HCT116 (cell line): ENCODE results near the gene PCNX1. TPM values are rescaled to one million over a fixed set of nuclear protein-coding genes. Genes with fewer than 3 reads are reported as not detected.

Source experiments
- ATAC-seq: fragments of 200-7000 bp; cut with Tn5 transposase; 2 replicates; pipeline ENCODE4 v1.9.1; 2020; ENCODE audit warnings: mild to moderate bottlenecking, moderate library complexity
- BruUV-seq: library from RNA; stranded (reverse); fragments of 400-500 nt; replicated peaks from 2 replicates; lab custom pipeline; 2021; lab: Mats Ljungman, UMichigan
- CTCF ChIA-PET: fragments of 300-600 bp; sonication (Branson Sonifier 250); formaldehyde crosslinking; loops from one replicate; lab custom pipeline; 2021; ENCODE audit warnings: antibody characterized with exemption; lab: Charles Lee
- POLR2A ChIA-PET: fragments of 300-600, 350-600 bp; sonication (Branson Sonifier 250); formaldehyde crosslinking; loops from one replicate; lab custom pipeline; 2021; ENCODE audit warnings: antibody characterized with exemption; lab: Charles Lee
- RAD21 ChIA-PET, 2 experiments: fragments of 300-600 bp; sonication (Branson Sonifier 250); formaldehyde crosslinking; loops; one replicate each; lab custom pipeline; 2023; ENCODE audit warnings: low total read pairs in 2 of 2; ENCODE audit not compliant: uncharacterized antibody in 2 of 2, unreplicated experiment in 2 of 2, low non-redundant PET in 1 of 2; lab: Charles Lee
- DNase-seq: peaks from one replicate; pipeline ENCODE4 v3.0.0-alpha.2; 2010; ENCODE audit warnings: low read depth, low spot score
- H2AFZ ChIP-seq: fragments of 200-600 bp; shearing (Covaris generic), sonication (generic); 2 replicates; pipeline ENCODE4 v1.6.1; 2017; ENCODE audit warnings: low read depth, mixed run types, mixed read lengths, antibody characterized with exemption, low read length; ENCODE audit not compliant: poor library complexity, severe bottlenecking
- H3K27ac ChIP-seq: 2 replicates; pipeline ENCODE4 v1.5.1; 2012; ENCODE audit warnings: low read depth, low read length
- H3K27me3 ChIP-seq: fragments of 200-600 bp; sonication (generic); 2 replicates; pipeline ENCODE4 v1.6.1; 2016; ENCODE audit warnings: mixed run types, low read length, mixed read lengths; ENCODE audit not compliant: insufficient read depth
- H3K36me3 ChIP-seq, 2 experiments: fragments of 200-500 bp in 1 of 2; fragments of 200-600 bp in 1 of 2; sonication (Bioruptor generic) in 1 of 2; sonication (generic) in 1 of 2; 2 replicates each; pipeline versions ENCODE4 v1.5.1 to v1.6.1; 2014 to 2016; ENCODE audit warnings: low read length in 2 of 2, inconsistent platforms in 1 of 2, mixed read lengths in 1 of 2, mixed run types in 1 of 2; ENCODE audit not compliant: insufficient read depth in 2 of 2, control insufficient read depth in 1 of 2
- H3K4me1 ChIP-seq, 2 experiments: fragments of 200-600 bp in 1 of 2; sonication (generic) in 1 of 2; 2 replicates each; pipeline versions ENCODE4 v1.5.1 to v1.6.1; 2012 to 2017; ENCODE audit warnings: low read length in 2 of 2, inconsistent platforms in 1 of 2, mild to moderate bottlenecking in 1 of 2, mixed read lengths in 1 of 2, mixed run types in 1 of 2, moderate library complexity in 1 of 2; ENCODE audit not compliant: insufficient read depth in 2 of 2, control insufficient read depth in 1 of 2
- H3K4me2 ChIP-seq: fragments of 200-600 bp; sonication (generic); 2 replicates; pipeline ENCODE4 v1.6.1; 2017; ENCODE audit warnings: mixed run types, low read length, mixed read lengths
- H3K4me3 ChIP-seq, 2 experiments: fragments of 200-600 bp in 1 of 2; sonication (generic) in 1 of 2; replicated peaks in 1 of 2; 2 replicates each; pipeline ENCODE4 v1.5.1; 2011 to 2016; ENCODE audit warnings: low read length in 2 of 2, control low read depth in 1 of 2, low read depth in 1 of 2, mild to moderate bottlenecking in 1 of 2, mixed read lengths in 1 of 2, mixed run types in 1 of 2
- H3K79me2 ChIP-seq: fragments of 200-600 bp; sonication (generic); 2 replicates; pipeline ENCODE4 v1.6.1; 2017; ENCODE audit warnings: mild to moderate bottlenecking, mixed run types, low read length, moderate library complexity, mixed read lengths; ENCODE audit not compliant: insufficient read depth
- H3K9ac ChIP-seq: fragments of 200-600 bp; sonication (generic); 2 replicates; pipeline ENCODE4 v1.6.1; 2016; ENCODE audit warnings: low read length, mixed read lengths
- H3K9me2 ChIP-seq: fragments of 200-600 bp; sonication (generic), shearing (Covaris generic); 2 replicates; pipeline ENCODE4 v1.6.1; 2017; ENCODE audit warnings: mixed run types, mild to moderate bottlenecking, moderate library complexity; ENCODE audit not compliant: insufficient read depth
- H3K9me3 ChIP-seq, 2 experiments: fragments of 200-500 bp in 1 of 2; fragments of 200-600 bp in 1 of 2; sonication (Bioruptor generic) in 1 of 2; sonication (generic) in 1 of 2; 2 replicates each; pipeline ENCODE4 v1.6.1; 2014 to 2017; ENCODE audit warnings: low read length in 2 of 2, mixed read lengths in 2 of 2, inconsistent platforms in 1 of 2, low read depth in 1 of 2, mild to moderate bottlenecking in 1 of 2, mixed run types in 1 of 2, moderate library complexity in 1 of 2; ENCODE audit not compliant: control insufficient read depth in 1 of 2, insufficient read depth in 1 of 2
- H4K20me1 ChIP-seq: fragments of 200-600 bp; sonication (generic), shearing (Covaris generic); 2 replicates; pipeline ENCODE4 v1.6.1; 2017; ENCODE audit warnings: mixed run types, mild to moderate bottlenecking, moderate library complexity; ENCODE audit not compliant: insufficient read depth
- ATF3 ChIP-seq: IDR thresholded peaks from 2 replicates; pipeline ENCODE4 v1.6.1; 2012
- CEBPB ChIP-seq: IDR thresholded peaks from 2 replicates; pipeline ENCODE4 v1.6.1; 2012; ENCODE audit warnings: low read depth
- CTCF ChIP-seq, 3 experiments: fragments of 200-600 bp in 1 of 3; sonication (generic) in 1 of 3; IDR thresholded peaks in 2 of 3; conservative IDR thresholded peaks in 1 of 3; 2 replicates each; pipeline ENCODE4 v1.5.1; 2012 to 2017; ENCODE audit warnings: low read depth in 2 of 3, low read length in 2 of 3, antibody characterized with exemption in 1 of 3, borderline replicate concordance in 1 of 3, control low read depth in 1 of 3, mild to moderate bottlenecking in 1 of 3, mixed read lengths in 1 of 3, mixed run types in 1 of 3, moderate library complexity in 1 of 3; ENCODE audit not compliant: insufficient read depth in 1 of 3
- EGR1 ChIP-seq: IDR thresholded peaks from 2 replicates; pipeline ENCODE4 v1.6.1; 2012; ENCODE audit warnings: low read depth
- EZH2 ChIP-seq: fragments of 200-600 bp; sonication (generic); IDR thresholded peaks from 2 replicates; pipeline ENCODE4 v1.6.1; 2017; ENCODE audit warnings: antibody characterized with exemption, mixed run types
- EZH2phosphoT487 ChIP-seq: fragments of 200-600 bp; IDR thresholded peaks from 2 replicates; pipeline ENCODE4 v1.6.1; 2018; ENCODE audit warnings: antibody characterized with exemption, borderline replicate concordance
- JUND ChIP-seq: IDR thresholded peaks from 2 replicates; pipeline ENCODE4 v1.6.1; 2012
- MAX ChIP-seq: IDR thresholded peaks from 2 replicates; pipeline ENCODE4 v1.6.1; 2012
- POLR2A ChIP-seq: IDR thresholded peaks from 2 replicates; pipeline ENCODE4 v1.7.0; 2011; ENCODE audit warnings: borderline replicate concordance; ENCODE audit not compliant: insufficient read depth, insufficient read length; ENCODE audit errors: extremely low read depth
- POLR2AphosphoS5 ChIP-seq: IDR thresholded peaks from 2 replicates; pipeline ENCODE4 v1.6.1; 2011; ENCODE audit warnings: mild to moderate bottlenecking, low read depth, low read length, moderate library complexity
- RAD21 ChIP-seq: IDR thresholded peaks from 2 replicates; pipeline ENCODE4 v1.6.1; 2012; ENCODE audit warnings: low read depth, mild to moderate bottlenecking
- REST ChIP-seq: IDR thresholded peaks from 2 replicates; pipeline ENCODE4 v1.6.1; 2012; ENCODE audit warnings: low read depth
- SIN3A ChIP-seq: IDR thresholded peaks from 2 replicates; pipeline ENCODE4 v1.6.1; 2012; ENCODE audit warnings: low read depth
- SP1 ChIP-seq: IDR thresholded peaks from 2 replicates; pipeline ENCODE4 v1.6.1; 2012; ENCODE audit warnings: low read depth
- SRF ChIP-seq: IDR thresholded peaks from 2 replicates; pipeline ENCODE4 v1.6.1; 2012; ENCODE audit warnings: low read depth
- YY1 ChIP-seq: IDR thresholded peaks from 2 replicates; pipeline ENCODE4 v1.6.1; 2011; ENCODE audit warnings: low read length, low read depth, moderate library complexity, mild to moderate bottlenecking; ENCODE audit not compliant: insufficient replicate concordance; ENCODE audit errors: extremely low read depth
- ZBTB33 ChIP-seq: IDR thresholded peaks from 2 replicates; pipeline ENCODE4 v1.6.1; 2011; ENCODE audit warnings: mild to moderate bottlenecking, low read length, moderate library complexity; ENCODE audit not compliant: insufficient replicate concordance; ENCODE audit errors: extremely low read depth
- ZFX ChIP-seq: fragments of 450-650 bp; IDR thresholded peaks from 2 replicates; pipeline ENCODE4 v1.6.1; 2017
- ZNF274 ChIP-seq: fragments of 200-500 bp; sonication (Bioruptor generic); IDR thresholded peaks from 2 replicates; pipeline ENCODE4 v1.6.1; 2014; ENCODE audit warnings: mild to moderate bottlenecking, low read depth, low read length, inconsistent platforms
- intact Hi-C: fragments of 100-400 bp; cut with micrococcal nuclease; formaldehyde crosslinking; loops from 2 replicates; pipeline ENCODE4 v1.10.0; 2022
- total RNA-seq: library from RNA; stranded (reverse); gene quantifications from one replicate; pipeline ENCODE4 v1.2.1, GENCODE V29; 2021; ENCODE audit not compliant: unreplicated experiment

PCNX1 gene
- total RNA-seq, 1 experiment from 2014 or later, result 52.2 TPM

GRCh38 chr14:70904373-70904772, 2.9 kb upstream of the PCNX1 start:
- H3K9me3 ChIP-seq, result no peaks in the 10 kb centered on the region
- TF ChIP-seq SRF (no peak), REST (no peak), CEBPB (no peak), ZFX (no peak), ZBTB33 (no peak), SIN3A (no peak), POLR2AphosphoS5 (no peak), YY1 (no peak), POLR2A (no peak), SP1 (no peak), JUND (no peak), MAX (no peak), ZNF274 (no peak), CTCF (IDR thresholded peaks at IDR 0.05 in 2 of 3, conservative IDR thresholded peaks at IDR 0.05 in 1 of 3; ENCODE audit: borderline replicate concordance in 1 of 3, insufficient read depth in 1 of 3, low read depth in 2 of 3, low read length in 2 of 3) (no peak), RAD21 (no peak), EGR1 (no peak), ATF3 (no peak), EZH2phosphoT487 (no peak), EZH2 (no peak)
- TF ChIP-seq, all 23 proteins: peak for 0
- H4K20me1 ChIP-seq, result no peaks in the 10 kb centered on the region
- DNase-seq (no peak), ATAC-seq (no peak)
- H3K36me3 ChIP-seq, result no peaks in the 10 kb centered on the region
- no peak overlapping the region for H3K9ac ChIP-seq
- POLR2A ChIA-PET, result no interaction called here
- intact Hi-C loops, result no loop called here
- H3K4me3 ChIP-seq, result no peak overlapping the region
- CTCF ChIA-PET, result no interaction called here
- no peak overlapping the region for H3K4me2 ChIP-seq
- RAD21 ChIA-PET, result interaction anchor here in 1 of 2 experiments (1.3 kb wide), 1 partner anchor 107 kb away, joined by 3 read pairs; no protein-coding TSS in a partner anchor
- no peaks in the 10 kb centered on the region for H3K27me3 ChIP-seq
- H3K27ac ChIP-seq, result no peak overlapping the region
- peaks cover 5 to 22% of the 10 kb centered on the region in 2 experiments for H3K4me1 ChIP-seq
- peaks cover 17% of the 10 kb centered on the region for H3K79me2 ChIP-seq
- no peaks in the 10 kb centered on the region for H3K9me2 ChIP-seq
- no TSS peak for BruUV-seq
- no peak overlapping the region for H2AFZ ChIP-seq
